ENCODE results near the gene CDC25A. TPM values are rescaled to one million over a fixed set of nuclear protein-coding genes. Genes with fewer than 3 reads are reported as not detected.

The CDC25A gene
- total and polyA plus RNA-seq, 9 of the 15 experiments (the other 6 are each of a cell fraction or from before 2014, with no cell fraction given): 3.4 to 61.3 (median 51.8) TPM

DNA sequence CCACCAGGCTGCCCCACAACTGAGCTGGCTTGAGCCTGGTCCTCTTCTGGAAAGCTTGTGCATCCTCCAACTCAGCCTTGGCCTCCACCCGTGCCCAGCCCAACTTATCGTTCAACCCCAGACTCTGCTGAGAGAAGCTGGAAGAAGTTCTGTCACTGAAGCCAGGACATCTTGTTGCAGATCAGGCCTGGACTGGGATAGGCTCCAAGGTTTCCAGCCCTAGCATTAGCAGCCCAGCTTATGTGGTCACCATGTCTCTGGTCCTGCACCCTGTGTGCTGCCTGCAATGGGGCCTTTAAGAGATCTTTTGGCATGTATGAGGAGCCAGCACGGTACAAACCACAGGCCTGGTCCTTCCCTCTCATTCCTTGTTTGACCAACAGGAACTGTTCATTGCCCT lies 19.9 kb upstream of the CDC25A start:
- in situ Hi-C loops (cut with MboI): no loop called here
- H3K9me3 ChIP-seq (replicated peaks; ENCODE audit: control insufficient read depth, insufficient read depth, low read depth, low read length): no peaks in the 10 kb centered on the region
- no peak for TF ChIP-seq ZNF174 (CRISPR knock-in tag; IDR thresholded peaks at IDR 0.05)
- TF ChIP-seq, protein P1, sequence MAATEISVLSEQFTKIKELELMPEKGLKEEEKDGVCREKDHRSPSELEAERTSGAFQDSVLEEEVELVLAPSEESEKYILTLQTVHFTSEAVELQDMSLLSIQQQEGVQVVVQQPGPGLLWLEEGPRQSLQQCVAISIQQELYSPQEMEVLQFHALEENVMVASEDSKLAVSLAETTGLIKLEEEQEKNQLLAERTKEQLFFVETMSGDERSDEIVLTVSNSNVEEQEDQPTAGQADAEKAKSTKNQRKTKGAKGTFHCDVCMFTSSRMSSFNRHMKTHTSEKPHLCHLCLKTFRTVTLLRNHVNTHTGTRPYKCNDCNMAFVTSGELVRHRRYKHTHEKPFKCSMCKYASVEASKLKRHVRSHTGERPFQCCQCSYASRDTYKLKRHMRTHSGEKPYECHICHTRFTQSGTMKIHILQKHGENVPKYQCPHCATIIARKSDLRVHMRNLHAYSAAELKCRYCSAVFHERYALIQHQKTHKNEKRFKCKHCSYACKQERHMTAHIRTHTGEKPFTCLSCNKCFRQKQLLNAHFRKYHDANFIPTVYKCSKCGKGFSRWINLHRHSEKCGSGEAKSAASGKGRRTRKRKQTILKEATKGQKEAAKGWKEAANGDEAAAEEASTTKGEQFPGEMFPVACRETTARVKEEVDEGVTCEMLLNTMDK (IDR thresholded peaks at IDR 0.05; ENCODE audit: borderline replicate concordance, insufficient read depth, low read depth, low read length, poor library complexity, severe bottlenecking): no peak
- TF ChIP-seq GMEB1 (CRISPR knock-in tag; IDR thresholded peaks at IDR 0.05): no peak
- TF ChIP-seq, protein P2, sequence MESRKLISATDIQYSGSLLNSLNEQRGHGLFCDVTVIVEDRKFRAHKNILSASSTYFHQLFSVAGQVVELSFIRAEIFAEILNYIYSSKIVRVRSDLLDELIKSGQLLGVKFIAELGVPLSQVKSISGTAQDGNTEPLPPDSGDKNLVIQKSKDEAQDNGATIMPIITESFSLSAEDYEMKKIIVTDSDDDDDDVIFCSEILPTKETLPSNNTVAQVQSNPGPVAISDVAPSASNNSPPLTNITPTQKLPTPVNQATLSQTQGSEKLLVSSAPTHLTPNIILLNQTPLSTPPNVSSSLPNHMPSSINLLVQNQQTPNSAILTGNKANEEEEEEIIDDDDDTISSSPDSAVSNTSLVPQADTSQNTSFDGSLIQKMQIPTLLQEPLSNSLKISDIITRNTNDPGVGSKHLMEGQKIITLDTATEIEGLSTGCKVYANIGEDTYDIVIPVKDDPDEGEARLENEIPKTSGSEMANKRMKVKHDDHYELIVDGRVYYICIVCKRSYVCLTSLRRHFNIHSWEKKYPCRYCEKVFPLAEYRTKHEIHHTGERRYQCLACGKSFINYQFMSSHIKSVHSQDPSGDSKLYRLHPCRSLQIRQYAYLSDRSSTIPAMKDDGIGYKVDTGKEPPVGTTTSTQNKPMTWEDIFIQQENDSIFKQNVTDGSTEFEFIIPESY (CRISPR knock-in tag; IDR thresholded peaks at IDR 0.05): no peak
- TF ChIP-seq, protein P3, sequence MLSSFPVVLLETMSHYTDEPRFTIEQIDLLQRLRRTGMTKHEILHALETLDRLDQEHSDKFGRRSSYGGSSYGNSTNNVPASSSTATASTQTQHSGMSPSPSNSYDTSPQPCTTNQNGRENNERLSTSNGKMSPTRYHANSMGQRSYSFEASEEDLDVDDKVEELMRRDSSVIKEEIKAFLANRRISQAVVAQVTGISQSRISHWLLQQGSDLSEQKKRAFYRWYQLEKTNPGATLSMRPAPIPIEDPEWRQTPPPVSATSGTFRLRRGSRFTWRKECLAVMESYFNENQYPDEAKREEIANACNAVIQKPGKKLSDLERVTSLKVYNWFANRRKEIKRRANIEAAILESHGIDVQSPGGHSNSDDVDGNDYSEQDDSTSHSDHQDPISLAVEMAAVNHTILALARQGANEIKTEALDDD (IDR thresholded peaks at IDR 0.05): no peak
- TF ChIP-seq E4F1 (CRISPR knock-in tag; IDR thresholded peaks at IDR 0.05; ENCODE audit: borderline replicate concordance): no peak
- TF ChIP-seq PHB2 (IDR thresholded peaks at IDR 0.05; ENCODE audit: low read depth): no peak
- no peak for TF ChIP-seq ZBTB26 (CRISPR knock-in tag; IDR thresholded peaks at IDR 0.05)
- no peak for TF ChIP-seq ARID3B (CRISPR knock-in tag; IDR thresholded peaks at IDR 0.05; ENCODE audit: borderline replicate concordance)

More for the DNA sequence above, 19.9 kb upstream of the CDC25A start:
- intact Hi-C loops (cut with micrococcal nuclease): no loop called here
- Histone ChIP-seq H3K4me2 (ENCODE audit: insufficient read depth, low read length) (no peak overlapping the region), H3K36me3 (ENCODE audit: control insufficient read depth, insufficient read depth, low read length) (no peaks in the 10 kb centered on the region), H3K4me3 (no peak overlapping the region), H4K20me1 (replicated peaks; ENCODE audit: control insufficient read depth, insufficient read depth, low read length) (no peaks in the 10 kb centered on the region), H3K27ac (ENCODE audit: extremely low read depth, low read depth, low read length) (no peak overlapping the region), H2AFZ (ENCODE audit: low read depth, low read length) (no peak overlapping the region), H3K9ac (ENCODE audit: insufficient read depth in 1 of 2, low read depth in 2 of 2, low read length in 2 of 2) (no peak overlapping the region), H3K27me3 (ENCODE audit: control insufficient read depth in 2 of 2, insufficient read depth in 2 of 2, low read length in 2 of 2) (no peaks in the 10 kb centered on the region), H3K9me1 (ENCODE audit: control insufficient read depth, insufficient read depth, low read length) (no peaks in the 10 kb centered on the region), H3K4me1 (replicated peaks in 1 of 2; ENCODE audit: control insufficient read depth in 2 of 2, insufficient read depth in 2 of 2, low read length in 2 of 2) (peaks cover 0 to 3% of the 10 kb centered on the region in 2 experiments; a peak in 2 of 5 replicates), H3K79me2 (ENCODE audit: control insufficient read depth, insufficient read depth, low read length) (no peaks in the 10 kb centered on the region)
- no TSS peak for BruUV-seq (replicated peaks)
- POLR2A ChIA-PET: interaction anchor here (0.6 kb wide), 1 partner anchor 13 kb away, joined by 3 read pairs; no protein-coding TSS in a partner anchor
- whole genome bisulfite sequencing (ENCODE audit: insufficient coverage, low coverage, missing lambda C conversion rate): 9% methylated on average over 3 of the region's 3 CpGs
- CTCF ChIA-PET (ENCODE audit: low intra/inter-chr PET ratio): no interaction called here
- no peak for DNase-seq (ENCODE audit: extremely low read depth in 1 of 4, low spot score in 3 of 4)
- no peak for FAIRE-seq
- no peak; the same call in 2 of the 3 replicates for ATAC-seq
